HCT116 (cell line): ENCODE measurements around the gene ARHGEF17. TPM values are rescaled to one million over a fixed set of nuclear protein-coding genes. Genes with fewer than 3 reads are reported as not detected.

Experiments
- ATAC-seq: fragments of 200-7000 bp; cut with Tn5 transposase; 2 replicates; pipeline ENCODE4 v1.9.1; 2020; ENCODE audit warnings: mild to moderate bottlenecking, moderate library complexity
- BruUV-seq: library from RNA; stranded (reverse); fragments of 400-500 nt; replicated peaks from 2 replicates; lab custom pipeline; 2021; lab: Mats Ljungman, UMichigan
- CTCF ChIA-PET: fragments of 300-600 bp; sonication (Branson Sonifier 250); formaldehyde crosslinking; loops from one replicate; lab custom pipeline; 2021; ENCODE audit warnings: antibody characterized with exemption; lab: Charles Lee
- POLR2A ChIA-PET: fragments of 300-600, 350-600 bp; sonication (Branson Sonifier 250); formaldehyde crosslinking; loops from one replicate; lab custom pipeline; 2021; ENCODE audit warnings: antibody characterized with exemption; lab: Charles Lee
- RAD21 ChIA-PET, 2 experiments: fragments of 300-600 bp; sonication (Branson Sonifier 250); formaldehyde crosslinking; loops; one replicate each; lab custom pipeline; 2023; ENCODE audit warnings: low total read pairs in 2 of 2; ENCODE audit not compliant: uncharacterized antibody in 2 of 2, unreplicated experiment in 2 of 2, low non-redundant PET in 1 of 2; lab: Charles Lee
- DNase-seq: peaks from one replicate; pipeline ENCODE4 v3.0.0-alpha.2; 2010; ENCODE audit warnings: low read depth, low spot score
- H2AFZ ChIP-seq: fragments of 200-600 bp; shearing (Covaris generic), sonication (generic); 2 replicates; pipeline ENCODE4 v1.6.1; 2017; ENCODE audit warnings: low read depth, mixed run types, mixed read lengths, antibody characterized with exemption, low read length; ENCODE audit not compliant: poor library complexity, severe bottlenecking
- H3K27ac ChIP-seq: 2 replicates; pipeline ENCODE4 v1.5.1; 2012; ENCODE audit warnings: low read depth, low read length
- H3K27me3 ChIP-seq: fragments of 200-600 bp; sonication (generic); 2 replicates; pipeline ENCODE4 v1.6.1; 2016; ENCODE audit warnings: mixed run types, low read length, mixed read lengths; ENCODE audit not compliant: insufficient read depth
- H3K36me3 ChIP-seq, 2 experiments: fragments of 200-500 bp in 1 of 2; fragments of 200-600 bp in 1 of 2; sonication (Bioruptor generic) in 1 of 2; sonication (generic) in 1 of 2; 2 replicates each; pipeline versions ENCODE4 v1.5.1 to v1.6.1; 2014 to 2016; ENCODE audit warnings: low read length in 2 of 2, inconsistent platforms in 1 of 2, mixed read lengths in 1 of 2, mixed run types in 1 of 2; ENCODE audit not compliant: insufficient read depth in 2 of 2, control insufficient read depth in 1 of 2
- H3K4me1 ChIP-seq, 2 experiments: fragments of 200-600 bp in 1 of 2; sonication (generic) in 1 of 2; 2 replicates each; pipeline versions ENCODE4 v1.5.1 to v1.6.1; 2012 to 2017; ENCODE audit warnings: low read length in 2 of 2, inconsistent platforms in 1 of 2, mild to moderate bottlenecking in 1 of 2, mixed read lengths in 1 of 2, mixed run types in 1 of 2, moderate library complexity in 1 of 2; ENCODE audit not compliant: insufficient read depth in 2 of 2, control insufficient read depth in 1 of 2
- H3K4me2 ChIP-seq: fragments of 200-600 bp; sonication (generic); 2 replicates; pipeline ENCODE4 v1.6.1; 2017; ENCODE audit warnings: mixed run types, low read length, mixed read lengths
- H3K4me3 ChIP-seq, 2 experiments: fragments of 200-600 bp in 1 of 2; sonication (generic) in 1 of 2; replicated peaks in 1 of 2; 2 replicates each; pipeline ENCODE4 v1.5.1; 2011 to 2016; ENCODE audit warnings: low read length in 2 of 2, control low read depth in 1 of 2, low read depth in 1 of 2, mild to moderate bottlenecking in 1 of 2, mixed read lengths in 1 of 2, mixed run types in 1 of 2
- H3K79me2 ChIP-seq: fragments of 200-600 bp; sonication (generic); 2 replicates; pipeline ENCODE4 v1.6.1; 2017; ENCODE audit warnings: mild to moderate bottlenecking, mixed run types, low read length, moderate library complexity, mixed read lengths; ENCODE audit not compliant: insufficient read depth
- H3K9ac ChIP-seq: fragments of 200-600 bp; sonication (generic); 2 replicates; pipeline ENCODE4 v1.6.1; 2016; ENCODE audit warnings: low read length, mixed read lengths
- H3K9me2 ChIP-seq: fragments of 200-600 bp; sonication (generic), shearing (Covaris generic); 2 replicates; pipeline ENCODE4 v1.6.1; 2017; ENCODE audit warnings: mixed run types, mild to moderate bottlenecking, moderate library complexity; ENCODE audit not compliant: insufficient read depth
- H3K9me3 ChIP-seq, 2 experiments: fragments of 200-500 bp in 1 of 2; fragments of 200-600 bp in 1 of 2; sonication (Bioruptor generic) in 1 of 2; sonication (generic) in 1 of 2; 2 replicates each; pipeline ENCODE4 v1.6.1; 2014 to 2017; ENCODE audit warnings: low read length in 2 of 2, mixed read lengths in 2 of 2, inconsistent platforms in 1 of 2, low read depth in 1 of 2, mild to moderate bottlenecking in 1 of 2, mixed run types in 1 of 2, moderate library complexity in 1 of 2; ENCODE audit not compliant: control insufficient read depth in 1 of 2, insufficient read depth in 1 of 2
- H4K20me1 ChIP-seq: fragments of 200-600 bp; sonication (generic), shearing (Covaris generic); 2 replicates; pipeline ENCODE4 v1.6.1; 2017; ENCODE audit warnings: mixed run types, mild to moderate bottlenecking, moderate library complexity; ENCODE audit not compliant: insufficient read depth
- CBX3 ChIP-seq: IDR thresholded peaks from 2 replicates; pipeline ENCODE4 v1.6.1; 2012; ENCODE audit warnings: low read depth
- EGR1 ChIP-seq: IDR thresholded peaks from 2 replicates; pipeline ENCODE4 v1.6.1; 2012; ENCODE audit warnings: low read depth
- ELF1 ChIP-seq: IDR thresholded peaks from 2 replicates; pipeline ENCODE4 v1.6.1; 2012; ENCODE audit warnings: low read depth, borderline replicate concordance
- JUND ChIP-seq: IDR thresholded peaks from 2 replicates; pipeline ENCODE4 v1.6.1; 2012
- POLR2AphosphoS5 ChIP-seq: IDR thresholded peaks from 2 replicates; pipeline ENCODE4 v1.6.1; 2011; ENCODE audit warnings: mild to moderate bottlenecking, low read depth, low read length, moderate library complexity
- RAD21 ChIP-seq: IDR thresholded peaks from 2 replicates; pipeline ENCODE4 v1.6.1; 2012; ENCODE audit warnings: low read depth, mild to moderate bottlenecking
- SRF ChIP-seq: IDR thresholded peaks from 2 replicates; pipeline ENCODE4 v1.6.1; 2012; ENCODE audit warnings: low read depth
- YY1 ChIP-seq: IDR thresholded peaks from 2 replicates; pipeline ENCODE4 v1.6.1; 2011; ENCODE audit warnings: low read length, low read depth, moderate library complexity, mild to moderate bottlenecking; ENCODE audit not compliant: insufficient replicate concordance; ENCODE audit errors: extremely low read depth
- intact Hi-C: fragments of 100-400 bp; cut with micrococcal nuclease; formaldehyde crosslinking; loops from 2 replicates; pipeline ENCODE4 v1.10.0; 2022
- total RNA-seq: library from RNA; stranded (reverse); gene quantifications from one replicate; pipeline ENCODE4 v1.2.1, GENCODE V29; 2021; ENCODE audit not compliant: unreplicated experiment
- TF ChIP-seq, protein P1 (sequence below): IDR thresholded peaks from 2 replicates; pipeline ENCODE4 v1.6.1; 2012
- TF ChIP-seq, protein P2 (sequence below): IDR thresholded peaks from 2 replicates; pipeline ENCODE4 v1.6.1; 2011; ENCODE audit warnings: mild to moderate bottlenecking, low read length, moderate library complexity; ENCODE audit not compliant: insufficient replicate concordance; ENCODE audit errors: extremely low read depth

ARHGEF17 gene
- total RNA-seq, 1 experiment from 2014 or later = 18.2 TPM

DNA sequence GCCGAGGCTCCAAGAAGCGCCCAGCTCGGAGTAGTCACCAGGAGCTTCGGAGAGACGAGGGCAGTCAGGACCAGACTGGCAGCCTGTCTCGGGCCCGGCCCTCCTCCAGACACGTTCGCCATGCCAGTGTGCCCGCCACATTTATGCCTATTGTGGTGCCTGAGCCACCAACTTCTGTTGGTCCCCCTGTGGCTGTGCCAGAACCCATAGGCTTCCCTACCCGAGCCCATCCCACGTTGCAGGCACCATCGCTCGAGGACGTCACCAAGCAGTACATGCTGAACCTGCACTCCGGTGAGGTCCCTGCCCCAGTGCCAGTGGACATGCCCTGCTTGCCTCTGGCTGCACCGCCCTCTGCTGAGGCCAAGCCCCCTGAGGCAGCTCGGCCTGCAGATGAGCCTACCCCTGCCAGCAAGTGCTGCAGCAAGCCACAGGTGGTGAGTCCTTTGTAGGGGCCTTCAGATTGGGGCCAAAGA lies 3.4 kb downstream of the ARHGEF17 start:
- Histone ChIP-seq H3K27me3 (no peaks in the 10 kb centered on the region), H3K4me3 (no peak overlapping the region), H3K9ac (no peak overlapping the region), H3K79me2 (peaks cover 12% of the 10 kb centered on the region; the same call in 1 of the 2 replicates), H3K27ac (no peak overlapping the region), H3K4me2 (no peak overlapping the region), H4K20me1 (no peaks in the 10 kb centered on the region), H2AFZ (no peak overlapping the region), H3K36me3 (no peaks in the 10 kb centered on the region), H3K4me1 (peaks cover 19 to 58% of the 10 kb centered on the region in 2 experiments), H3K9me2 (no peaks in the 10 kb centered on the region), H3K9me3 (no peaks in the 10 kb centered on the region)
- intact Hi-C loops = no loop called here
- TF ChIP-seq JUND (no peak), ELF1 (no peak), RAD21 (no peak), CBX3 (no peak), POLR2AphosphoS5 (no peak), EGR1 (no peak), YY1 (no peak), SRF (no peak)
- TF ChIP-seq, protein P1, sequence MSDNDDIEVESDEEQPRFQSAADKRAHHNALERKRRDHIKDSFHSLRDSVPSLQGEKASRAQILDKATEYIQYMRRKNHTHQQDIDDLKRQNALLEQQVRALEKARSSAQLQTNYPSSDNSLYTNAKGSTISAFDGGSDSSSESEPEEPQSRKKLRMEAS = no peak
- TF ChIP-seq, protein P2, sequence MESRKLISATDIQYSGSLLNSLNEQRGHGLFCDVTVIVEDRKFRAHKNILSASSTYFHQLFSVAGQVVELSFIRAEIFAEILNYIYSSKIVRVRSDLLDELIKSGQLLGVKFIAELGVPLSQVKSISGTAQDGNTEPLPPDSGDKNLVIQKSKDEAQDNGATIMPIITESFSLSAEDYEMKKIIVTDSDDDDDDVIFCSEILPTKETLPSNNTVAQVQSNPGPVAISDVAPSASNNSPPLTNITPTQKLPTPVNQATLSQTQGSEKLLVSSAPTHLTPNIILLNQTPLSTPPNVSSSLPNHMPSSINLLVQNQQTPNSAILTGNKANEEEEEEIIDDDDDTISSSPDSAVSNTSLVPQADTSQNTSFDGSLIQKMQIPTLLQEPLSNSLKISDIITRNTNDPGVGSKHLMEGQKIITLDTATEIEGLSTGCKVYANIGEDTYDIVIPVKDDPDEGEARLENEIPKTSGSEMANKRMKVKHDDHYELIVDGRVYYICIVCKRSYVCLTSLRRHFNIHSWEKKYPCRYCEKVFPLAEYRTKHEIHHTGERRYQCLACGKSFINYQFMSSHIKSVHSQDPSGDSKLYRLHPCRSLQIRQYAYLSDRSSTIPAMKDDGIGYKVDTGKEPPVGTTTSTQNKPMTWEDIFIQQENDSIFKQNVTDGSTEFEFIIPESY = no peak
- no peak for ATAC-seq
- RAD21 ChIA-PET = no interaction called here
- DNase-seq = no peak
- no TSS peak for BruUV-seq
- CTCF ChIA-PET = interaction anchor here (1.4 kb wide), 1 partner anchor 40 kb away, joined by 3 read pairs; no protein-coding TSS in a partner anchor
- POLR2A ChIA-PET = no interaction called here
